IMR-90 (cell line): ENCODE measurements around the gene PIP4P1. TPM values are rescaled to one million over a fixed set of nuclear protein-coding genes. Genes with fewer than 3 reads are reported as not detected.

Experiments
- ATAC-seq: fragments of 200-7000 bp; cut with Tn5 transposase; 2 replicates; pipeline ENCODE4 v1.9.1; 2020; ENCODE audit warnings: low read depth, mild to moderate bottlenecking, moderate library complexity
- BruUV-seq: library from RNA; stranded (reverse); fragments of 400-500 nt; replicated peaks from 2 replicates; lab custom pipeline; 2021; lab: Mats Ljungman, UMichigan
- CTCF ChIA-PET: fragments of 300-600 bp; formaldehyde crosslinking; extraction: SDS; loops from one replicate; lab custom pipeline; 2021; ENCODE audit warnings: antibody characterized with exemption; lab: Yijun Ruan, JAX
- POLR2A ChIA-PET: fragments of 300-600 bp; sonication (Branson Sonifier 250); formaldehyde crosslinking; loops from one replicate; lab custom pipeline; 2022; ENCODE audit warnings: antibody characterized with exemption; ENCODE audit not compliant: unreplicated experiment; lab: Charles Lee
- DNase-seq: peaks from one replicate; pipeline ENCODE4 v3.0.0; 2013
- H2AFZ ChIP-seq: replicated peaks from 2 replicates; pipeline ENCODE3; 2013; ENCODE audit warnings: low read length, mild to moderate bottlenecking; ENCODE audit not compliant: poor library complexity
- H2AK5ac ChIP-seq: 2 replicates; pipeline ENCODE4 v1.6.1; 2013; ENCODE audit warnings: low read depth, low read length, inconsistent platforms
- H2AK9ac ChIP-seq: replicated peaks from 2 replicates; pipeline ENCODE3; 2013; ENCODE audit warnings: mild to moderate bottlenecking, low read depth, low read length, moderate library complexity; ENCODE audit not compliant: poor library complexity
- H2BK120ac ChIP-seq: 2 replicates; pipeline ENCODE4 v1.6.1; 2013; ENCODE audit warnings: low read depth, low read length, inconsistent platforms
- H2BK15ac ChIP-seq: 3 replicates; pipeline ENCODE4 v1.6.1; 2013; ENCODE audit warnings: low read depth, low read length, inconsistent platforms
- H2BK20ac ChIP-seq: 2 replicates; pipeline ENCODE4 v1.6.1; 2013; ENCODE audit warnings: low read depth, mild to moderate bottlenecking, inconsistent platforms, low read length, moderate library complexity
- H2BK5ac ChIP-seq: 2 replicates; pipeline ENCODE4 v1.6.1; 2013; ENCODE audit warnings: mild to moderate bottlenecking, low read depth, low read length, inconsistent platforms; ENCODE audit not compliant: poor library complexity, severe bottlenecking
- H3K14ac ChIP-seq: replicated peaks from 2 replicates; pipeline ENCODE4 v1.6.1; 2013; ENCODE audit warnings: low read depth, low read length, inconsistent platforms
- H3K18ac ChIP-seq: 2 replicates; pipeline ENCODE4 v1.6.1; 2013; ENCODE audit warnings: low read depth, low read length, control low read depth
- H3K23ac ChIP-seq: 2 replicates; pipeline ENCODE4 v1.6.1; 2013; ENCODE audit warnings: low read depth, low read length, inconsistent platforms
- H3K27ac ChIP-seq: 2 replicates; pipeline ENCODE4 v1.5.1; 2013; ENCODE audit warnings: mild to moderate bottlenecking, control low read depth, low read length; ENCODE audit not compliant: insufficient read depth
- H3K27me3 ChIP-seq: 2 replicates; pipeline ENCODE4 v1.6.1; 2013; ENCODE audit warnings: low read length; ENCODE audit not compliant: control insufficient read depth, insufficient read depth
- H3K36me3 ChIP-seq: 2 replicates; pipeline ENCODE4 v1.6.1; 2013; ENCODE audit warnings: low read length, mixed read lengths; ENCODE audit not compliant: control insufficient read depth, insufficient read depth
- H3K4ac ChIP-seq: 2 replicates; pipeline ENCODE4 v1.6.1; 2013; ENCODE audit warnings: low read depth, low read length, inconsistent platforms
- H3K4me1 ChIP-seq: 2 replicates; pipeline ENCODE4 v1.6.1; 2013; ENCODE audit warnings: low read length, mixed read lengths; ENCODE audit not compliant: control insufficient read depth, insufficient read depth
- H3K4me2 ChIP-seq: 2 replicates; pipeline ENCODE4 v1.6.1; 2013; ENCODE audit warnings: low read depth, mild to moderate bottlenecking, control low read depth, low read length, moderate library complexity
- H3K4me3 ChIP-seq: 2 replicates; pipeline ENCODE4 v1.5.1; 2013; ENCODE audit warnings: low read depth, mild to moderate bottlenecking, control low read depth, low read length, moderate library complexity; ENCODE audit not compliant: insufficient read depth
- H3K56ac ChIP-seq: 2 replicates; pipeline ENCODE4 v1.6.1; 2013; ENCODE audit warnings: low read length, inconsistent platforms; ENCODE audit not compliant: insufficient read depth; ENCODE audit errors: extremely low read depth
- H3K79me1 ChIP-seq, 2 experiments: 2 replicates each; pipeline ENCODE4 v1.6.1; 2013; ENCODE audit warnings: low read length in 2 of 2, inconsistent platforms in 1 of 2, low read depth in 1 of 2
- H3K9ac ChIP-seq: 2 replicates; pipeline ENCODE4 v1.6.1; 2013; ENCODE audit warnings: low read depth, low read length, control low read depth
- H3K9me1 ChIP-seq: 2 replicates; pipeline ENCODE4 v1.6.1; 2013; ENCODE audit warnings: low read length, inconsistent platforms; ENCODE audit not compliant: insufficient read depth
- H3K9me3 ChIP-seq: 2 replicates; pipeline ENCODE4 v1.6.1; 2013; ENCODE audit warnings: low read length; ENCODE audit not compliant: control insufficient read depth, insufficient read depth
- H4K20me1 ChIP-seq: 2 replicates; pipeline ENCODE4 v1.6.1; 2013; ENCODE audit warnings: low read length, inconsistent platforms; ENCODE audit not compliant: insufficient read depth
- H4K5ac ChIP-seq: 2 replicates; pipeline ENCODE4 v1.6.1; 2013; ENCODE audit warnings: mild to moderate bottlenecking, low read depth, low read length, control low read depth
- H4K8ac ChIP-seq, 2 experiments: 2 replicates each; pipeline ENCODE4 v1.6.1; 2013; ENCODE audit warnings: low read depth in 2 of 2, low read length in 2 of 2, control low read depth in 1 of 2, inconsistent platforms in 1 of 2
- H4K91ac ChIP-seq: 2 replicates; pipeline ENCODE4 v1.6.1; 2013; ENCODE audit warnings: low read depth, low read length, inconsistent platforms; ENCODE audit not compliant: insufficient read depth
- BHLHE40 ChIP-seq: fragments of 150-350 bp; IDR thresholded peaks from 2 replicates; pipeline ENCODE4 v1.6.1; 2016; ENCODE audit warnings: mild to moderate bottlenecking, low read depth, low read length
- CEBPB ChIP-seq: IDR thresholded peaks from 2 replicates; pipeline ENCODE4 v1.6.1; 2012; ENCODE audit warnings: low read depth, low read length, improper control_type of control experiment
- CHD1 ChIP-seq: IDR thresholded peaks from 2 replicates; pipeline ENCODE4 v1.6.1; 2012; ENCODE audit warnings: low read depth, low read length, improper control_type of control experiment
- FOS ChIP-seq: fragments of 150-350 bp; IDR thresholded peaks from 2 replicates; pipeline ENCODE4 v1.6.1; 2016; ENCODE audit warnings: low read depth, low read length
- MAFK ChIP-seq: IDR thresholded peaks from 2 replicates; pipeline ENCODE4 v1.6.1; 2012; ENCODE audit warnings: low read depth, low read length, improper control_type of control experiment
- MAZ ChIP-seq: IDR thresholded peaks from 2 replicates; pipeline ENCODE4 v1.6.1; 2012; ENCODE audit warnings: low read depth, mild to moderate bottlenecking, low read length, improper control_type of control experiment, moderate library complexity, borderline replicate concordance
- MXI1 ChIP-seq: IDR thresholded peaks from 2 replicates; pipeline ENCODE4 v1.6.1; 2012; ENCODE audit warnings: low read depth, mild to moderate bottlenecking, low read length, moderate library complexity, borderline replicate concordance
- NFE2L2 ChIP-seq: fragments of 150-350 bp; IDR thresholded peaks from 2 replicates; pipeline ENCODE4 v1.6.1; 2016; ENCODE audit warnings: low read depth, mild to moderate bottlenecking, low read length
- POLR2A ChIP-seq: IDR thresholded peaks from 2 replicates; pipeline ENCODE4 v1.6.1; 2012; ENCODE audit warnings: mild to moderate bottlenecking, low read depth, low read length
- RAD21 ChIP-seq: IDR thresholded peaks from 2 replicates; pipeline ENCODE4 v1.6.1; 2012; ENCODE audit warnings: low read length, improper control_type of control experiment
- RCOR1 ChIP-seq: IDR thresholded peaks from 2 replicates; pipeline ENCODE4 v1.6.1; 2012; ENCODE audit warnings: mild to moderate bottlenecking, low read length, improper control_type of control experiment; ENCODE audit not compliant: insufficient replicate concordance
- RFX5 ChIP-seq: IDR thresholded peaks from 2 replicates; pipeline ENCODE4 v1.8.0; 2012; ENCODE audit warnings: low read depth, mild to moderate bottlenecking, low read length, moderate library complexity
- SMC3 ChIP-seq: fragments of 150-350 bp; IDR thresholded peaks from 2 replicates; pipeline ENCODE4 v1.6.1; 2016; ENCODE audit warnings: low read depth, mild to moderate bottlenecking, antibody characterized with exemption, low read length, moderate library complexity
- WGBS, 2 experiments: methylation state at CpG; one replicate each; pipeline versions ENCODE4 v1.1.5 to v1.1.7; 2013; ENCODE audit warnings: missing lambda C conversion rate in 2 of 2; ENCODE audit not compliant: insufficient read length in 1 of 2; ENCODE audit errors: extremely low coverage in 2 of 2; 5-methylcytosine and 5-hydroxymethylcytosine counted together
- dilution Hi-C: fragments of 300-500 bp; cut with HindIII; formaldehyde crosslinking; loops from one replicate; pipeline ENCODE4 v1.14.3; 2018; ENCODE audit warnings: low sequenced_read_pairs; ENCODE audit not compliant: unreplicated experiment
- in situ Hi-C: fragments of 300-500 bp; cut with MboI; formaldehyde crosslinking; loops from 3 replicates; pipeline ENCODE4 v1.14.3; 2019; ENCODE audit warnings: low sequenced_read_pairs, inconsistent platforms, mixed read lengths
- intact Hi-C: fragments of 100-400 bp; cut with micrococcal nuclease; formaldehyde crosslinking; loops from 2 replicates; pipeline ENCODE4 v1.10.0; 2022
- polyA plus RNA-seq, 3 experiments: library from polyadenylated mRNA; depleted of rRNA; stranded (reverse); fragments of >200 nt; gene quantifications; 2 replicates each; pipeline ENCODE4 v1.2.3, GENCODE V29; 2012; ENCODE audit warnings: low replicate concordance in 1 of 3
- total RNA-seq: library from RNA; depleted of rRNA; stranded (reverse); fragments of >200 nt; gene quantifications from 2 replicates; pipeline ENCODE4 v1.2.3, GENCODE V29; 2012
- TF ChIP-seq, protein P1 (sequence below): fragments of 150-350 bp; IDR thresholded peaks from 2 replicates; pipeline ENCODE4 v1.6.1; 2017; ENCODE audit warnings: mild to moderate bottlenecking, antibody characterized with exemption, low read length, low read depth
- TF ChIP-seq, protein P2 (sequence below): conservative IDR thresholded peaks from 2 replicates; pipeline ENCODE4 v1.5.1; 2012; ENCODE audit warnings: mild to moderate bottlenecking, low read depth, low read length, improper control_type of control experiment
- TF ChIP-seq, protein P3 (sequence below): fragments of 150-350 bp; IDR thresholded peaks from 2 replicates; pipeline ENCODE4 v1.6.1; 2016; ENCODE audit warnings: low read depth, mild to moderate bottlenecking, low read length, moderate library complexity, borderline replicate concordance

PIP4P1 gene
- total and polyA plus RNA-seq, 2 of the 4 experiments (the other 2 are of a cell fraction), result 15.2 to 27.8 TPM

DNA sequence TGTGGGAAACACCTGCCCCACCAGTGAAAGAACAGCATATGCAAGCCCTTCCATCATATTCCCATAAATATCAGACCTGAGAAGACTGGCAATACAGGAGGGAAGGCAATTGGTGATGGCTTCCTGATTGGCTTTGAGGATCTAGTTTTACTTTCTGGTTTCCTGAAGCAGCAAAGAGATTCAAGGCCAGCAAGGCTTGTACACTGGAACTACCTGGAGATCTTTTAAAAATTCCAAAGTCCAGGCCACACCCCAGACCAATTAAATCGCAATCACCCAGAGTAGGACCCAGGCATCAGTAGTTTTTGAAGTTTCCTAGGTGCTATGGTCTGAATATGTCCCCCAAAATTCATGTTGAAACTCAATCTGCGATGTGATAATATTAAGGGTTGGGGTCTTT is 45.0 kb downstream of the PIP4P1 start:
- peaks cover 2 to 13% of the 10 kb centered on the region in 2 experiments; a peak in 3 of 4 replicates for H3K79me1 ChIP-seq
- no peak overlapping the region for H2BK15ac ChIP-seq
- H3K27ac ChIP-seq, result no peak overlapping the region
- H3K4ac ChIP-seq, result no peak overlapping the region
- no peaks in the 10 kb centered on the region for H3K9me3 ChIP-seq
- intact Hi-C loops, result no loop called here
- BruUV-seq, result no TSS peak
- H3K23ac ChIP-seq, result no peak overlapping the region
- H2AK9ac ChIP-seq, result no peak overlapping the region
- H2AFZ ChIP-seq, result peak overlapping the region; percentile 52
- H4K8ac ChIP-seq, result no peak overlapping the region
- dilution Hi-C loops, result no loop called here
- WGBS, 2 experiments, result no CpG with 5 or more reads among the region's 2 CpGs
- no peak overlapping the region for H3K4me2 ChIP-seq
- no peak overlapping the region for H3K9ac ChIP-seq
- DNase-seq, result no peak
- POLR2A ChIA-PET, result no interaction called here
- no peak overlapping the region for H4K5ac ChIP-seq
- TF ChIP-seq MAZ (no peak), SMC3 (no peak), RCOR1 (no peak), CHD1 (no peak), BHLHE40 (no peak), MXI1 (no peak), NFE2L2 (no peak), POLR2A (no peak), RFX5 (no peak), MAFK (no peak), FOS (no peak), RAD21 (no peak), CEBPB (no peak)
- TF ChIP-seq, protein P1, sequence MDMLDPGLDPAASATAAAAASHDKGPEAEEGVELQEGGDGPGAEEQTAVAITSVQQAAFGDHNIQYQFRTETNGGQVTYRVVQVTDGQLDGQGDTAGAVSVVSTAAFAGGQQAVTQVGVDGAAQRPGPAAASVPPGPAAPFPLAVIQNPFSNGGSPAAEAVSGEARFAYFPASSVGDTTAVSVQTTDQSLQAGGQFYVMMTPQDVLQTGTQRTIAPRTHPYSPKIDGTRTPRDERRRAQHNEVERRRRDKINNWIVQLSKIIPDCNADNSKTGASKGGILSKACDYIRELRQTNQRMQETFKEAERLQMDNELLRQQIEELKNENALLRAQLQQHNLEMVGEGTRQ, result no peak
- TF ChIP-seq, protein P2, sequence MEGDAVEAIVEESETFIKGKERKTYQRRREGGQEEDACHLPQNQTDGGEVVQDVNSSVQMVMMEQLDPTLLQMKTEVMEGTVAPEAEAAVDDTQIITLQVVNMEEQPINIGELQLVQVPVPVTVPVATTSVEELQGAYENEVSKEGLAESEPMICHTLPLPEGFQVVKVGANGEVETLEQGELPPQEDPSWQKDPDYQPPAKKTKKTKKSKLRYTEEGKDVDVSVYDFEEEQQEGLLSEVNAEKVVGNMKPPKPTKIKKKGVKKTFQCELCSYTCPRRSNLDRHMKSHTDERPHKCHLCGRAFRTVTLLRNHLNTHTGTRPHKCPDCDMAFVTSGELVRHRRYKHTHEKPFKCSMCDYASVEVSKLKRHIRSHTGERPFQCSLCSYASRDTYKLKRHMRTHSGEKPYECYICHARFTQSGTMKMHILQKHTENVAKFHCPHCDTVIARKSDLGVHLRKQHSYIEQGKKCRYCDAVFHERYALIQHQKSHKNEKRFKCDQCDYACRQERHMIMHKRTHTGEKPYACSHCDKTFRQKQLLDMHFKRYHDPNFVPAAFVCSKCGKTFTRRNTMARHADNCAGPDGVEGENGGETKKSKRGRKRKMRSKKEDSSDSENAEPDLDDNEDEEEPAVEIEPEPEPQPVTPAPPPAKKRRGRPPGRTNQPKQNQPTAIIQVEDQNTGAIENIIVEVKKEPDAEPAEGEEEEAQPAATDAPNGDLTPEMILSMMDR, result no peak
- TF ChIP-seq, protein P3, sequence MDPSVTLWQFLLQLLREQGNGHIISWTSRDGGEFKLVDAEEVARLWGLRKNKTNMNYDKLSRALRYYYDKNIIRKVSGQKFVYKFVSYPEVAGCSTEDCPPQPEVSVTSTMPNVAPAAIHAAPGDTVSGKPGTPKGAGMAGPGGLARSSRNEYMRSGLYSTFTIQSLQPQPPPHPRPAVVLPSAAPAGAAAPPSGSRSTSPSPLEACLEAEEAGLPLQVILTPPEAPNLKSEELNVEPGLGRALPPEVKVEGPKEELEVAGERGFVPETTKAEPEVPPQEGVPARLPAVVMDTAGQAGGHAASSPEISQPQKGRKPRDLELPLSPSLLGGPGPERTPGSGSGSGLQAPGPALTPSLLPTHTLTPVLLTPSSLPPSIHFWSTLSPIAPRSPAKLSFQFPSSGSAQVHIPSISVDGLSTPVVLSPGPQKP, result no peak
- H2AK5ac ChIP-seq, result no peak overlapping the region
- H2BK20ac ChIP-seq, result no peak overlapping the region
- CTCF ChIA-PET, result interaction anchor here (0.7 to 1.7 kb wide), 8 partner anchors 9 to 198 kb away, joined by 3 to 12 read pairs (median 6); partner anchors contain the start of genes APEX1 and OSGEP
- 0 out of 2 replicates have a peak, but pooled peaks cover 2% of the 10 kb centered on the region for H3K9me1 ChIP-seq
- 0 out of 2 replicates have a peak, but pooled peaks cover 2% of the 10 kb centered on the region for H3K27me3 ChIP-seq
- H3K4me3 ChIP-seq, result no peak overlapping the region
- in situ Hi-C loops, result loop anchor here (10.0 kb wide), 1 partner anchor 269 kb away; the partner anchor contains the start of genes ANG and RNASE4
- H3K18ac ChIP-seq, result no peak overlapping the region
- no peak overlapping the region for H3K56ac ChIP-seq
- peaks cover 5% of the 10 kb centered on the region for H3K4me1 ChIP-seq
- no peak overlapping the region for H2BK120ac ChIP-seq
- no peak overlapping the region for H4K91ac ChIP-seq
- no peaks in the 10 kb centered on the region for H4K20me1 ChIP-seq
- H3K36me3 ChIP-seq, result no peaks in the 10 kb centered on the region
- no peak overlapping the region for H3K14ac ChIP-seq
- no peak overlapping the region for H2BK5ac ChIP-seq
- no peak for ATAC-seq
